B cell (primary cell): ENCODE measurements around the gene EGFL7. TPM values are rescaled to one million over a fixed set of nuclear protein-coding genes. Genes with fewer than 3 reads are reported as not detected.
A peak's percentile ranks its signal among the peaks of the same experiment; 100 is the strongest.

Source experiments
- ATAC-seq: fragments of 200-7000 bp; cut with Tn5 transposase; one replicate; pipeline ENCODE4 v1.10.0; 2021; ENCODE audit warnings: low read depth, mild to moderate bottlenecking, moderate number of reproducible peaks, moderate library complexity
- CTCF ChIA-PET: fragments of 350-600 bp; sonication (Branson Sonifier 250); formaldehyde crosslinking; loops from one replicate; lab custom pipeline; 2021; ENCODE audit warnings: antibody characterized with exemption, inconsistent platforms; lab: Charles Lee
- POLR2A ChIA-PET: fragments of 350-600 bp; sonication (Branson Sonifier 250); formaldehyde crosslinking; loops from one replicate; lab custom pipeline; 2021; ENCODE audit warnings: antibody characterized with exemption; lab: Charles Lee
- DNase-seq: peaks from one replicate; pipeline ENCODE4 v3.0.0; 2013
- H2AFZ ChIP-seq: 2 replicates; pipeline ENCODE4 v1.6.1; 2012; ENCODE audit warnings: mild to moderate bottlenecking, low read depth, low read length; ENCODE audit not compliant: insufficient read depth, poor library complexity, severe bottlenecking
- H3K27ac ChIP-seq, 2 donors: 1 replicate in 1 of 2; 2 replicates in 1 of 2; pipeline ENCODE4 v1.5.1; 2012 to 2013; ENCODE audit warnings: low read length in 2 of 2, mild to moderate bottlenecking in 2 of 2, moderate library complexity in 1 of 2
- H3K27me3 ChIP-seq, 4 experiments: fragments of 200-600 bp in 1 of 4; sonication (generic) in 1 of 4; replicated peaks in 1 of 4; 1 replicate in 2 of 4; 2 replicates in 2 of 4; pipeline versions ENCODE4 v1.6.1 to v1.7.0; 2013 to 2016; ENCODE audit warnings: low read length in 3 of 4, mild to moderate bottlenecking in 2 of 4, mixed read lengths in 1 of 4, moderate library complexity in 1 of 4; ENCODE audit not compliant: insufficient read depth in 4 of 4, control insufficient read depth in 3 of 4; ENCODE audit errors: control extremely low read depth in 1 of 4
- H3K36me3 ChIP-seq, 2 experiments: replicated peaks in 1 of 2; 1 replicate in 1 of 2; 2 replicates in 1 of 2; pipeline versions ENCODE4 v1.6.1 to v1.7.1; 2013; ENCODE audit warnings: low read length in 1 of 2; ENCODE audit not compliant: insufficient read depth in 2 of 2, control insufficient read depth in 1 of 2; ENCODE audit errors: control extremely low read depth in 1 of 2, extremely low read depth in 1 of 2
- H3K4me1 ChIP-seq, 2 donors: fragments of 200-600 bp in 1 of 2; sonication (generic) in 1 of 2; 1 replicate in 1 of 2; 2 replicates in 1 of 2; pipeline versions ENCODE4 v1.5.1 to v1.6.1; 2013 to 2017; ENCODE audit warnings: low read length in 2 of 2; ENCODE audit not compliant: control insufficient read depth in 2 of 2, insufficient read depth in 2 of 2
- H3K4me2 ChIP-seq: replicated peaks from 2 replicates; pipeline ENCODE3; 2012; ENCODE audit warnings: mild to moderate bottlenecking, low read depth, low read length; ENCODE audit not compliant: poor library complexity, severe bottlenecking
- H3K4me3 ChIP-seq, 5 experiments: fragments of 200-600 bp in 1 of 5; sonication (generic) in 1 of 5; 1 replicate in 3 of 5; 2 replicates in 2 of 5; pipeline versions ENCODE4 v1.5.1 to v1.7.0; 2011 to 2016; ENCODE audit warnings: low read length in 4 of 5, mild to moderate bottlenecking in 4 of 5, low read depth in 2 of 5, control low read depth in 1 of 5, moderate library complexity in 1 of 5; ENCODE audit not compliant: insufficient read depth in 1 of 5; ENCODE audit errors: control extremely low read depth in 1 of 5, extremely low read depth in 1 of 5
- H3K79me2 ChIP-seq: fragments of 200-600 bp; sonication (generic); one replicate; pipeline ENCODE4 v1.6.0; 2016; ENCODE audit warnings: low read length; ENCODE audit not compliant: control insufficient read depth, insufficient read depth
- H3K9ac ChIP-seq: fragments of 200-600 bp; sonication (generic); 2 replicates; pipeline ENCODE4 v1.6.1; 2017; ENCODE audit warnings: mild to moderate bottlenecking, low read length, moderate library complexity
- H3K9me3 ChIP-seq, 3 donors: one replicate each; pipeline versions ENCODE4 v1.6.1 to v1.7.1; 2013; ENCODE audit warnings: low read length in 2 of 3; ENCODE audit not compliant: control insufficient read depth in 2 of 3, insufficient read depth in 1 of 3; ENCODE audit errors: control extremely low read depth in 1 of 3
- H4K20me1 ChIP-seq: 2 replicates; pipeline ENCODE4 v1.6.0; 2012; ENCODE audit warnings: mild to moderate bottlenecking, low read length; ENCODE audit not compliant: insufficient read depth, control insufficient read depth, poor library complexity, severe bottlenecking
- H3K27ac Mint-ChIP-seq: one replicate; pipeline ENCODE4 v1.8.0; 2021; ENCODE audit warnings: mixed read lengths
- H3K27me3 Mint-ChIP-seq: one replicate; pipeline ENCODE4 v1.8.0; 2021; ENCODE audit warnings: mixed read lengths
- H3K4me1 Mint-ChIP-seq: one replicate; pipeline ENCODE4 v1.8.0; 2021; ENCODE audit warnings: mixed read lengths
- H3K4me3 Mint-ChIP-seq: one replicate; pipeline ENCODE4 v1.8.0; 2021; ENCODE audit warnings: mixed read lengths
- H3K9me3 Mint-ChIP-seq: one replicate; pipeline ENCODE4 v1.8.0; 2022; ENCODE audit warnings: mixed read lengths; ENCODE audit not compliant: insufficient read depth
- EZH2 ChIP-seq: IDR thresholded peaks from 2 replicates; pipeline ENCODE4 v1.6.1; 2012; ENCODE audit warnings: borderline replicate concordance, low read depth, mild to moderate bottlenecking, moderate library complexity, low read length; ENCODE audit not compliant: insufficient read depth, poor library complexity, severe bottlenecking
- WGBS: methylation state at CpG from one replicate; pipeline ENCODE4 v1.1.5; 2013; ENCODE audit warnings: missing lambda C conversion rate; ENCODE audit not compliant: insufficient coverage; 5-methylcytosine and 5-hydroxymethylcytosine counted together
- intact Hi-C: fragments of 100-400 bp; cut with micrococcal nuclease; formaldehyde crosslinking; loops from one replicate; pipeline ENCODE4 v1.10.0; 2022
- polyA plus RNA-seq: library from polyadenylated mRNA; depleted of rRNA; stranded (reverse); fragments of >200 nt; gene quantifications from 2 replicates; pipeline ENCODE4 v1.2.3, GENCODE V29; 2012
- total RNA-seq, 2 donors: library from RNA; stranded (reverse); fragments of 120-200 nt in 1 of 2; gene quantifications; 1 replicate in 1 of 2; 2 replicates in 1 of 2; pipeline versions ENCODE4 v1.2.3 to v1.2.4, GENCODE V29; 2013 to 2022
- TF ChIP-seq, protein P1 (sequence below): fragments of 200-600 bp; IDR thresholded peaks from one replicate; pipeline ENCODE4 v1.8.0; 2022; ENCODE audit warnings: antibody characterized with exemption, mild to moderate bottlenecking

EGFL7 gene
- total and polyA plus RNA-seq, 2 donors (not counting 1 experiment from before 2014, with no cell fraction given) = 0.34 TPM; not detected in 1

DNA sequence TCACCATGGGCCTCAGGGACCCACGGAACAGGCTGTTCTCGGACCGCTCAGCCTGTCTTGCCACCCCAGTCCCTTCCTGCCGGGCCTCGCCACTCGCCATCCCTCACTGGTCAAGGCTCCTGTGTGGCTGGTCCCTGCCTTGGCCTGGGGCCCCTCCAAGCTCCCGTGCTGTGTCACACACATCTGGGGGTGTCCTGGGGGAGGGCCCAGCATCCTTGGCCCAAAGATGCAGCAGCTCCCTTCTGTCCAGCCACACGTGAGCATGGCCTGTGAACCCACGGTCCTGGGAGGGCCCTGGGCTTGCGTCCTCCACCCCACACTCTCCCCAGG lies 425 bp upstream of the EGFL7 start:
- no peaks in the 10 kb centered on the region for H3K9me3 Mint-ChIP-seq
- peaks cover 26% of the 10 kb centered on the region for H3K27me3 Mint-ChIP-seq
- POLR2A ChIA-PET = no interaction called here
- Histone ChIP-seq H3K4me1 (peaks cover 27 to 40% of the 10 kb centered on the region in 2 donors), H3K27ac (no peak overlapping the region), H3K9ac (no peak overlapping the region), H3K36me3 (no peaks in the 10 kb centered on the region), H3K27me3 (peaks cover 0 to 90% (median 50%) of the 10 kb centered on the region in 4 experiments), H2AFZ (no peak overlapping the region), H3K79me2 (no peaks in the 10 kb centered on the region), H3K9me3 (peaks cover 0 to 33% (median 0%) of the 10 kb centered on the region in 3 donors), H4K20me1 (no peaks in the 10 kb centered on the region), H3K4me3 (no peak overlapping the region), H3K4me2 (no peak overlapping the region)
- ATAC-seq (no peak), DNase-seq (no peak)
- 61% methylated on average over 10 of the region's 10 CpGs for whole genome bisulfite sequencing
- no peak overlapping the region for H3K4me3 Mint-ChIP-seq
- TF ChIP-seq, protein P1, sequence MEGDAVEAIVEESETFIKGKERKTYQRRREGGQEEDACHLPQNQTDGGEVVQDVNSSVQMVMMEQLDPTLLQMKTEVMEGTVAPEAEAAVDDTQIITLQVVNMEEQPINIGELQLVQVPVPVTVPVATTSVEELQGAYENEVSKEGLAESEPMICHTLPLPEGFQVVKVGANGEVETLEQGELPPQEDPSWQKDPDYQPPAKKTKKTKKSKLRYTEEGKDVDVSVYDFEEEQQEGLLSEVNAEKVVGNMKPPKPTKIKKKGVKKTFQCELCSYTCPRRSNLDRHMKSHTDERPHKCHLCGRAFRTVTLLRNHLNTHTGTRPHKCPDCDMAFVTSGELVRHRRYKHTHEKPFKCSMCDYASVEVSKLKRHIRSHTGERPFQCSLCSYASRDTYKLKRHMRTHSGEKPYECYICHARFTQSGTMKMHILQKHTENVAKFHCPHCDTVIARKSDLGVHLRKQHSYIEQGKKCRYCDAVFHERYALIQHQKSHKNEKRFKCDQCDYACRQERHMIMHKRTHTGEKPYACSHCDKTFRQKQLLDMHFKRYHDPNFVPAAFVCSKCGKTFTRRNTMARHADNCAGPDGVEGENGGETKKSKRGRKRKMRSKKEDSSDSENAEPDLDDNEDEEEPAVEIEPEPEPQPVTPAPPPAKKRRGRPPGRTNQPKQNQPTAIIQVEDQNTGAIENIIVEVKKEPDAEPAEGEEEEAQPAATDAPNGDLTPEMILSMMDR = no peak
- no peak for TF ChIP-seq EZH2
- CTCF ChIA-PET = interaction anchor here (1.5 kb wide), 1 partner anchor 9 kb away, joined by 6 read pairs; no protein-coding TSS in a partner anchor
- H3K4me1 Mint-ChIP-seq = peaks cover 20% of the 10 kb centered on the region
- intact Hi-C loops = loop anchor here (10.0 kb wide), 1 partner anchor 53 kb away; the partner anchor contains the start of gene DIPK1B
- no peak overlapping the region for H3K27ac Mint-ChIP-seq

DNA sequence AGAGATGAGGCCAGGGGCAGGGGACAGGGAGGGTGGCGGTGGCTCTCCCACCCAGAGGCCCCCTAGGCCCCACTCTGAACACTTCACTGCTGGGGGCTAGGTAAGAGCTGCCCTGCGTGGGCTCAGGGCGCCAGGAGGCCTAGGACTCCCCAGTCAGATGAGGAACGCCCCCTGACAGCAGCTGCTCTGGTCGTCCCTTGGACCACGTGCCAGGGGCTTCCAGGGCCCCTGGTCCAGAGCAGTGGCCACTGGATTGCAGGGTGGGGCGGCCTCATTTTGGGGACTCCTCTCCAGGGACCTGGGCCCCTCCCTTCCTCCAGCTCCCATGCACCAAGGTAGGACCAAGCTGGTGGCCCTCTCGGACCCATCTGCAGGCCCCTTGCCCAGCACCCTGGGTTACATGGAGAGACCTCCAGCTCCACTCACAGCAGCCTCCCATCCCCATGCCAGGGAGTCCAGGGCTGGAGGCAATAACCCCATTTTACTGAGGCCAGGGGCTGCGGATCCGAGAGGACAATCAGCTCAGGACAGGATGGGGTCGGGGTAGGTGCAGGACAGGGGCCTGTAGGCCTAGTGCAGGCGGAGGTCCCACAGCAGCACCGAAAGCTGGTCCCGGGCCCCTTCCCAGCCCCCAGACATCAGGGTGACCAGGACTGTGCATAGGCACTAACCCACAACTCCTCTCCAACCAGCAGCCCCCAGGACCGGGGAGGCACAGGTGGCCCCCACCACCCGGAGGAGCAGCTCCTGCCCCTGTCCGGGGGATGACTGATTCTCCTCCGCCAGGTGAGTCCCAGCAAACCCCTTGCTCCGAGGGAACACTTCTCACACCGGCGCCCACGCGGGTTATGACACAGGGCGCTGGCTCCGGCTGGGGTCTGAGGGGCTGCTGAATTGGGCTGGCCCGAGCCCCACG lies 1.5 kb downstream of the EGFL7 start:
- Mint-ChIP-seq H3K9me3 (no peaks in the 10 kb centered on the region), H3K4me1 (peaks cover 12% of the 10 kb centered on the region), H3K4me3 (peak overlapping the region; percentile 64), H3K27ac (no peak overlapping the region), H3K27me3 (peaks cover 20% of the 10 kb centered on the region)
- no peaks in the 10 kb centered on the region for H3K36me3 ChIP-seq
- no peak overlapping the region for H3K4me3 ChIP-seq
- peaks cover 0 to 75% (median 36%) of the 10 kb centered on the region in 4 experiments for H3K27me3 ChIP-seq
- no peak overlapping the region for H2AFZ ChIP-seq
- ATAC-seq = no peak
- no peak for DNase-seq
- no peak overlapping the region for H3K4me2 ChIP-seq
- no peak overlapping the region for H3K9ac ChIP-seq
- ChIA-PET CTCF (interaction anchor here (1.1 kb wide), 1 partner anchor 126 kb away, joined by 3 read pairs; no protein-coding TSS in a partner anchor), POLR2A (no interaction called here)
- no peaks in the 10 kb centered on the region for H4K20me1 ChIP-seq
- no peak overlapping the region for H3K27ac ChIP-seq
- peaks cover 9 to 20% of the 10 kb centered on the region in 2 donors for H3K4me1 ChIP-seq
- no peaks in the 10 kb centered on the region for H3K79me2 ChIP-seq
- intact Hi-C loops = loop anchor here (10.0 kb wide), 1 partner anchor 51 kb away; the partner anchor contains the start of gene DIPK1B
- TF ChIP-seq EZH2 = no peak
- TF ChIP-seq, protein P1 = no peak
- 71% methylated on average over 27 of the region's 27 CpGs for WGBS
- H3K9me3 ChIP-seq = peaks cover 0 to 19% (median 0%) of the 10 kb centered on the region in 3 donors
